Progenitor cell of endocrine pancreas (in vitro differentiated cells): Measurements from ENCODE around the gene GFER. TPM values are rescaled to one million over a fixed set of nuclear protein-coding genes. Genes with fewer than 3 reads are reported as not detected.
"Not testable (repeated sequence)": the region's sequence is repeated elsewhere in the genome, so short reads cannot be mapped to it uniquely, and the experiment has no call there.

Experiments
- DNase-seq: peaks from one replicate; pipeline ENCODE4 v3.0.0; 2021; ENCODE audit warnings: low spot score; ENCODE audit not compliant: unreplicated experiment
- H3K27ac Mint-ChIP-seq: 2 replicates; pipeline ENCODE4 v1.8.0; 2021; ENCODE audit warnings: mild to moderate bottlenecking, moderate library complexity, mixed read lengths
- H3K27me3 Mint-ChIP-seq: 2 replicates; pipeline ENCODE4 v1.8.0; 2021; ENCODE audit warnings: mixed read lengths
- H3K36me3 Mint-ChIP-seq: 2 replicates; pipeline ENCODE4 v1.8.0; 2022; ENCODE audit warnings: mixed read lengths; ENCODE audit not compliant: insufficient read depth
- H3K4me1 Mint-ChIP-seq: 2 replicates; pipeline ENCODE4 v1.8.0; 2021; ENCODE audit warnings: low read depth, mixed read lengths
- H3K4me3 Mint-ChIP-seq: 2 replicates; pipeline ENCODE4 v1.8.0; 2021; ENCODE audit warnings: low read depth, mild to moderate bottlenecking, moderate library complexity, mixed read lengths
- H3K9me3 Mint-ChIP-seq: 2 replicates; pipeline ENCODE4 v1.8.0; 2021; ENCODE audit warnings: low read depth, mixed read lengths
- total RNA-seq: library from RNA; stranded (reverse); gene quantifications from 2 replicates; pipeline ENCODE4 v1.2.1, GENCODE V29; 2021
- TF ChIP-seq, protein P1 (sequence below): fragments of 200-600 bp; sonication (generic); IDR thresholded peaks from one replicate; pipeline ENCODE4 v1.5.0; 2021; ENCODE audit warnings: antibody characterized with exemption, mild to moderate bottlenecking; ENCODE audit not compliant: unreplicated experiment

Gene GFER
- total RNA-seq, 1 donor from 2014 or later: 32.9 TPM

DNA sequence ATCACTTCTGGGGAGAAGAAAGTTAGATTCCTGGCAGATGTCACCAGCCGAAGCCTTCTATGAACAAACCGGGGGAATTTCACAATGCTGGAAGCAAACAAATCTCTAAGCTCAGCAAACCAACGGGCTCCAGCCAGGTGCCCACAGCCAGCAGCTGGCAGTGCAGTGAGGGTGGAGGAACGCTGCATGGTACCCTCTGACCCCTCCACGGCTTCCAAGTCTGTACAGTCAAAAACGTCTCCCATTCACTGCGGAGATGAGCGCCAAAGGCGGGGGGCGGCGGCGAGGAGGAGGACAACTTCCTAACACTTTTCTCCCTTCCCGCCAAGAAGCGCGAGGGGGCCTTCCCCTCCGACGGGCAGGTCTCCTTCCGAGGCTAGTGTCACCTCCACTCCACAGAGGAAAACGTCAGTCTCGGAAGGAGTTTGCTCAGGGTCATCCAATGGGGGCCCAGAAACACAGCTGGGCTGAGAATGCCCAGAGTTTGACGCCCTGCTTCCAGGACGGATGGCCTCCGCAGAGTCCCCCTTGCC is 24.7 kb downstream of the GFER start:
- Mint-ChIP-seq H3K4me3 (peak overlapping the region; percentile 72), H3K27ac (peak overlapping the region; percentile 46), H3K27me3 (no peaks in the 10 kb centered on the region), H3K36me3 (peaks cover 2% of the 10 kb centered on the region), H3K4me1 (peaks cover 21% of the 10 kb centered on the region), H3K9me3 (no peaks in the 10 kb centered on the region)
- TF ChIP-seq, protein P1, sequence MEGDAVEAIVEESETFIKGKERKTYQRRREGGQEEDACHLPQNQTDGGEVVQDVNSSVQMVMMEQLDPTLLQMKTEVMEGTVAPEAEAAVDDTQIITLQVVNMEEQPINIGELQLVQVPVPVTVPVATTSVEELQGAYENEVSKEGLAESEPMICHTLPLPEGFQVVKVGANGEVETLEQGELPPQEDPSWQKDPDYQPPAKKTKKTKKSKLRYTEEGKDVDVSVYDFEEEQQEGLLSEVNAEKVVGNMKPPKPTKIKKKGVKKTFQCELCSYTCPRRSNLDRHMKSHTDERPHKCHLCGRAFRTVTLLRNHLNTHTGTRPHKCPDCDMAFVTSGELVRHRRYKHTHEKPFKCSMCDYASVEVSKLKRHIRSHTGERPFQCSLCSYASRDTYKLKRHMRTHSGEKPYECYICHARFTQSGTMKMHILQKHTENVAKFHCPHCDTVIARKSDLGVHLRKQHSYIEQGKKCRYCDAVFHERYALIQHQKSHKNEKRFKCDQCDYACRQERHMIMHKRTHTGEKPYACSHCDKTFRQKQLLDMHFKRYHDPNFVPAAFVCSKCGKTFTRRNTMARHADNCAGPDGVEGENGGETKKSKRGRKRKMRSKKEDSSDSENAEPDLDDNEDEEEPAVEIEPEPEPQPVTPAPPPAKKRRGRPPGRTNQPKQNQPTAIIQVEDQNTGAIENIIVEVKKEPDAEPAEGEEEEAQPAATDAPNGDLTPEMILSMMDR: no peak
- no peak for DNase-seq

DNA sequence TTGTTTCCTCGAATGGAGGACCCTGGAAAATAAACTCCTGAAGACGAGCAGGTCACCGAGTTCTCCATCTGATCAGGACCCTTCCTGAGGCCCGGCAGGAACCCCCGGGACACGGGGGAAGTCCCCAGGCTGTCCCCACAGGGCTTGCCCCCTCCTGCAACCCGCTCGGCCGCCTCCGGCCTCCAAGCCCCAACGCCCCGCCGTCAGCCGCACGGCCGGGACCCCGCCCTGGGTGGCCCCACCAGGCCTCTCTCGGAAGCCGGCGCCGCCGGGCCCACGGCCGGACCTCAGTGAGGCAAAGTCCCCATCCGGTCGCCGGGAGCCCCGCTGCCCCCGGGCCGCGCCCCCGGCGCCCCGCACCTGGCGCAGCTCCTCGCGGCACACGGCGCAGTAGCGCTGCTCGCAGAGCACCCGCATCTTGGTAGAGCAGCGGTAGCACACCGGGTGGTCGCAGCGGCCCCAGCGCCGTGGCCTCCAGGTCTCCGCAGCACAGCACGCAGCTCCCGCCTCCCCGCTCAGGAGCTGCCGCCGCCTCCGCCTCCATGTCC is 25.2 kb downstream of the GFER start:
- H3K9me3 Mint-ChIP-seq: no peaks in the 10 kb centered on the region
- no peak overlapping the region for H3K27ac Mint-ChIP-seq
- TF ChIP-seq, protein P1: no peak
- no peaks in the 10 kb centered on the region for H3K27me3 Mint-ChIP-seq
- no peak for DNase-seq
- H3K36me3 Mint-ChIP-seq: peaks cover 2% of the 10 kb centered on the region
- peak overlapping the region; percentile 72 for H3K4me3 Mint-ChIP-seq
- peaks cover 21% of the 10 kb centered on the region for H3K4me1 Mint-ChIP-seq

DNA sequence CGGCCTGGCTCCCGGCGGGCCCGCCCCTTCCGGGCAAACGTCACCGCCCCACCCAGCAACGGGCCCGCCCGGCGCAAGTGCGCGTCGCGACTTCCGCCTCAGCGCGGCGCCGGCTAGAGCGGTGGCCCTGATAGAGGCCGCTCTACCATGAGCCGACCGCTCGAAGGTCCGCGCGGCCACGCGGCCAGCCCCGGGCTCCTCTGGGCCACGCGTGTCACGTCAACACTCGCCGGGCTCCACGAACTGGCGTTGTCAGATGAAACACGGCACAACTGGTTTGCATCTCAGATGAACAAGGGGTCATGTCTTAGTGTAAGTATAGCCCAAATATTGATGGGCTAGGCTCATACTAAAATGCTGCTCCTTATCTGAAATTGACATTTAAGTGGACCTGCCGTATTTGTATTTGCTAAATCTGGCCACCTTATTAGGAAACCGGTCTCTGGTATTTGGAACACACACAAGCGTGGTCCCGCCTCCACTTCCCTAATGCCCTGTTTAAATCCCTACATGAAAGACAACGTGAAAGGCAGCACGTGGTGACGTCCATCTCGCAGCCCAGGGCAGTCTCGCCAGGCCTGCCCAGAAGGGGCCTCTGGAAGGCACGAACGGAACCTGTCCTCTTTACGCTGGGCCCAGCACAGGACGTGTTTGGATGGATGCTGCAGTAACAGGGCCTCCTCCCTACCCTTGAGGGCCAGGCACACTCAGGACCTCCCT is 26.0 kb downstream of the GFER start, which contains the start of gene ZNF598:
TSS of gene ZNF598 (minus strand) at position 31 of the 720 bp plus-strand sequence.
- DNase-seq: peak; percentile 69
- Mint-ChIP-seq H3K27ac (peak within 1 kb of the TSS; percentile 95), H3K27me3 (no peaks in the 10 kb centered on the region), H3K9me3 (no peaks in the 10 kb centered on the region), H3K4me1 (peaks cover 17% of the 10 kb centered on the region), H3K36me3 (peaks cover 2% of the 10 kb centered on the region), H3K4me3 (peak within 1 kb of the TSS; percentile 87)
- TF ChIP-seq, protein P1: no peak

DNA sequence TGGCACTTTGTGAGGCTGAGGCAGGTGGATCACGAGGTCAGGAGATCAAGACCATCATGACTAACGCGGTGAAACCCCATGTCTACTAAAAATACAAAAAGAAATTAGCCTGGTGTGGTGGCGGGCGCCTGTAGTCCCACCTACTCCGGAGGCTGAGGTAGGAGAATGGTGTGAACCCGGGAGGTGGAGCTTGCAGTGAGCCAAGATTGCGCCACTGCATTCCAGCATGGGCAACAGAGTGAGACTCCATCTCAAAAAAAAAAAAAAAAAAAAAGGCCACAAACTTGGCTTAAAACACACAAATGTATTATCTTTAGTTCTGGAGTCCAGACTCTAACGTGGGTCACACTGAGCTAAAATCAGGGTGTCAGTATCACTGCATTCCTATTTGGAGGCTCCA is 27.7 kb downstream of the GFER start:
- not testable (repeated sequence) for H3K9me3 Mint-ChIP-seq, H3K4me3 Mint-ChIP-seq, H3K27ac Mint-ChIP-seq, H3K36me3 Mint-ChIP-seq, DNase-seq, H3K27me3 Mint-ChIP-seq
- H3K4me1 Mint-ChIP-seq: peaks cover 16% of the 10 kb centered on the region

DNA sequence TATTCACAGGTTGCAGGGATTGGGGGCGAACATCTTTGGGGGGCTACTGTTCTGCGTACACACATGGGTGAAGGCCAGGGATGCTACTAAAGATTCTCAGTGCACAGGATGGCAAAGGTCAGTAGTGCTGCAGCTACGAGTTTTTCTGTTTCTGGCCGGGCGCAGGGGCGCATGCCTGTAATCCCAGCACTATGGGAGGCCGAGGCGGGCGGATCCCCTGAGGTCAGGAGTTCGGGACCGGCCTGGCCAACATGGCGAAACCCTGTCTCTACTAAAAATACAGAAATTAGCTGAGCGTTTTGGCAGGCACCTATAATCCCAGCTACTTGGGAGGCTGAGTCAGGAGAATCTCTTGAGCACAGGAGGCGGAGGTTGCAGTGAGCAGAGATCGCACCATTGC is 29.5 kb downstream of the GFER start:
- no peak overlapping the region for H3K4me3 Mint-ChIP-seq
- TF ChIP-seq, protein P1: no peak
- no peak overlapping the region for H3K27ac Mint-ChIP-seq
- H3K4me1 Mint-ChIP-seq: peaks cover 9% of the 10 kb centered on the region
- no peaks in the 10 kb centered on the region for H3K36me3 Mint-ChIP-seq
- H3K9me3 Mint-ChIP-seq: no peaks in the 10 kb centered on the region
- DNase-seq: no peak
- peaks cover 11% of the 10 kb centered on the region for H3K27me3 Mint-ChIP-seq
